ENCODE results near the gene DMBT1. TPM values are rescaled to one million over a fixed set of nuclear protein-coding genes. Genes with fewer than 3 reads are reported as not detected.

DMBT1 gene
- total and polyA plus RNA-seq, 4 donors, result 0.03 TPM; not detected in 3

DNA sequence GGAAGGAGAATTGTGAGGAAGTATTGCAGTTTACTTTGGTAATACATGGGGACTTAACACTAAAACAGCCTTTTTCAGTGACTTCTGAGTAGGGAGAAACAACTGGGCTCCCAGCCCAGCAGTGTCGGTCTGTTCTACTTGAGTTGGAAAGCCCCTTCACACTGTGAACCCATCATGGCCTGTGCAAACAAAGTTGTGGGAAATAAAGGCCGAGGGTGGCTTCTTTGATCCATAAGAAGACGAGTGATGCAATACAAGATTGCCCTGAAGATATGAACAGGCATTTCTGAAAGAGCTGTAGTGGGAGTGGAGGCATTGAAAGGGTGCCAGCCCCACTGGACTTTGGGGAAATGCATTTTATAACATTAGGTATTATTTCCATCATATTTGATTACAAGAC, 110.8 kb downstream of the DMBT1 start:
- Histone ChIP-seq H3K36me3 (ENCODE audit: control insufficient read depth in 4 of 4, insufficient read depth in 3 of 4, low read depth in 1 of 4, low read length in 3 of 4) (no peaks in the 10 kb centered on the region), H3K27ac (ENCODE audit: low read depth in 1 of 2, low read length in 2 of 2) (no peak overlapping the region), H3K27me3 (ENCODE audit: control insufficient read depth in 4 of 4, insufficient read depth in 4 of 4, low read length in 3 of 4) (no peaks in the 10 kb centered on the region), H3K4me3 (ENCODE audit: low read depth in 1 of 3, low read length in 3 of 3) (no peak overlapping the region), H3K9me3 (ENCODE audit: control insufficient read depth in 4 of 4, low read length in 3 of 4) (no peaks in the 10 kb centered on the region), H3K9ac (ENCODE audit: low read depth in 1 of 2, low read length in 2 of 2) (no peak overlapping the region), H3K4me1 (ENCODE audit: control insufficient read depth in 4 of 4, insufficient read depth in 4 of 4, low read length in 3 of 4) (no peaks in the 10 kb centered on the region)
- no peak for DNase-seq (ENCODE audit: low spot score)
- TF ChIP-seq ATF3 (IDR thresholded peaks at IDR 0.05) (no peak), NR2F2 (IDR thresholded peaks at IDR 0.05) (no peak), FOXA2 (IDR thresholded peaks at IDR 0.05) (no peak), SP1 (IDR thresholded peaks at IDR 0.05) (no peak), CTCF (IDR thresholded peaks at IDR 0.05; ENCODE audit: low read depth, low read length, missing input control) (no peak), RAD21 (IDR thresholded peaks at IDR 0.05) (no peak), RXRA (IDR thresholded peaks at IDR 0.05) (no peak), HNF4G (IDR thresholded peaks at IDR 0.05) (no peak), YY1 (IDR thresholded peaks at IDR 0.05) (no peak), EGR1 (IDR thresholded peaks at IDR 0.05; ENCODE audit: low read depth in 2 of 2) (no peak), ZBTB33 (IDR thresholded peaks at IDR 0.05) (no peak), HNF4A (conservative IDR thresholded peaks at IDR 0.05) (no peak), FOXA1 (IDR thresholded peaks at IDR 0.05) (no peak), GABPA (IDR thresholded peaks at IDR 0.05 in 1 of 2, conservative IDR thresholded peaks at IDR 0.05 in 1 of 2) (no peak), JUND (IDR thresholded peaks at IDR 0.05) (no peak), TAF1 (conservative IDR thresholded peaks at IDR 0.05) (no peak)
- TF ChIP-seq, protein P1, sequence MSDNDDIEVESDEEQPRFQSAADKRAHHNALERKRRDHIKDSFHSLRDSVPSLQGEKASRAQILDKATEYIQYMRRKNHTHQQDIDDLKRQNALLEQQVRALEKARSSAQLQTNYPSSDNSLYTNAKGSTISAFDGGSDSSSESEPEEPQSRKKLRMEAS (IDR thresholded peaks at IDR 0.05), result no peak
- TF ChIP-seq, protein P2, sequence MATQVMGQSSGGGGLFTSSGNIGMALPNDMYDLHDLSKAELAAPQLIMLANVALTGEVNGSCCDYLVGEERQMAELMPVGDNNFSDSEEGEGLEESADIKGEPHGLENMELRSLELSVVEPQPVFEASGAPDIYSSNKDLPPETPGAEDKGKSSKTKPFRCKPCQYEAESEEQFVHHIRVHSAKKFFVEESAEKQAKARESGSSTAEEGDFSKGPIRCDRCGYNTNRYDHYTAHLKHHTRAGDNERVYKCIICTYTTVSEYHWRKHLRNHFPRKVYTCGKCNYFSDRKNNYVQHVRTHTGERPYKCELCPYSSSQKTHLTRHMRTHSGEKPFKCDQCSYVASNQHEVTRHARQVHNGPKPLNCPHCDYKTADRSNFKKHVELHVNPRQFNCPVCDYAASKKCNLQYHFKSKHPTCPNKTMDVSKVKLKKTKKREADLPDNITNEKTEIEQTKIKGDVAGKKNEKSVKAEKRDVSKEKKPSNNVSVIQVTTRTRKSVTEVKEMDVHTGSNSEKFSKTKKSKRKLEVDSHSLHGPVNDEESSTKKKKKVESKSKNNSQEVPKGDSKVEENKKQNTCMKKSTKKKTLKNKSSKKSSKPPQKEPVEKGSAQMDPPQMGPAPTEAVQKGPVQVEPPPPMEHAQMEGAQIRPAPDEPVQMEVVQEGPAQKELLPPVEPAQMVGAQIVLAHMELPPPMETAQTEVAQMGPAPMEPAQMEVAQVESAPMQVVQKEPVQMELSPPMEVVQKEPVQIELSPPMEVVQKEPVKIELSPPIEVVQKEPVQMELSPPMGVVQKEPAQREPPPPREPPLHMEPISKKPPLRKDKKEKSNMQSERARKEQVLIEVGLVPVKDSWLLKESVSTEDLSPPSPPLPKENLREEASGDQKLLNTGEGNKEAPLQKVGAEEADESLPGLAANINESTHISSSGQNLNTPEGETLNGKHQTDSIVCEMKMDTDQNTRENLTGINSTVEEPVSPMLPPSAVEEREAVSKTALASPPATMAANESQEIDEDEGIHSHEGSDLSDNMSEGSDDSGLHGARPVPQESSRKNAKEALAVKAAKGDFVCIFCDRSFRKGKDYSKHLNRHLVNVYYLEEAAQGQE (IDR thresholded peaks at IDR 0.05), result no peak
- 37% methylated on average over 3 of the region's 3 CpGs for WGBS

All from liver (tissue), 9 donors.